ENCODE measurements around the gene NAALADL2.
"Not testable (repeated sequence)": the region's sequence is repeated elsewhere in the genome, so short reads cannot be mapped to it uniquely, and the experiment has no call there.

Gene NAALADL2

DNA sequence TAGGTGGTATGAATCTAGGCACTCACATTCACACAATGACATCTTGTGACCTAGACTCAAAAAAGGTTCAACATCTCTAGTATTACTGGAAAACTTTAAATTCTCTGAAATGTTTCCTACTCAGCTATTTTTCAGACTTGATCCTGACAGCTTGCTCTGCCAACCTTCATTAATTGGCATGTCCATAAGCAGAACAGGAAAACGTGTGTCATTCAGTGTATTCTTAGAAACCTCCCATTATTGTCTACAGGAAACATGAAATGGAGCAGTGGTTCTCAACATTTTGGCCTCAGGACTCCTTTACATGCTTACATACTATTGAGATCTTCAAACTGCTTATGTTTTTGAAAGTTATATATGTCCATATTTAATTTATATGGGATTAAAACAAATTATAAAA, 363.2 kb downstream of the NAALADL2 start:
- DNase-seq: no peak

DNA sequence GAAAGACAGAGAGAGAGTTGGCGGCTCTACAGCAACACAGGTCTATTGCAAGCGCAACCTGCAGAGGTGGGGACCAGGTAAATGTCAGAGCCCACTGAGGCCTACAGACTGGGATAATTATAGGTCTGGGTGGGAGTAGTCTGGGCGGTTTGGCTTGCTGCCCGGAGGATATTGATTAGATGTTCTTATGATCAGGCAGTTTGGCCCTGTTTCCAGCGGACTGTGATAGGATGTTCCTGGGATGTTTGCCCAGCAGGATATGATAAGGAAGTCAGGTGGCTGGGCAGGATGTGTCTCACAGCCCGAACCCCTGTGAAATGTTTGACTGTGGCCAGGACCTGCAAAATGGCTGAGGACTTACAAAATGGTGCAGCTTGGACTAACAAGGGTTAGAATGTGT, 364.9 kb downstream of the NAALADL2 start:
- DNase-seq: no peak

DNA sequence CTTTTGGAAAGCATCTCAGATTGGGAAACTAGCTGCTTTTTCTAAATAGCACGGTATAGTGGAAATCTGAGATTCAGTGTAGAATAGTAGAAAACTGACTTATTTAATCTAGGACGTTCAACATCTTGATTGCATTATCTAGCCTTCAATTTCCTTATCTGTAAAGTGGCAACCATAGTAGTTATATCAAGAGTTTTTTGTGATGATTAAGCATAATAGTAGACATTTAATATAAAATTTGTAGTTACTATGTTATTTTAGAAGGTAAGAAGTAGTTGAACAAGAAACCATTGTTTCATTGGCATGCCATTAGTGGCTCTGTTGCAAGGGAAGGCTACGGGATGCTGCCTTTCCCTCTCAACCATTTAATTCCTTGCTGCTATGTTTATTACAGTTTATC, 367.3 kb downstream of the NAALADL2 start:
- no peak for DNase-seq

DNA sequence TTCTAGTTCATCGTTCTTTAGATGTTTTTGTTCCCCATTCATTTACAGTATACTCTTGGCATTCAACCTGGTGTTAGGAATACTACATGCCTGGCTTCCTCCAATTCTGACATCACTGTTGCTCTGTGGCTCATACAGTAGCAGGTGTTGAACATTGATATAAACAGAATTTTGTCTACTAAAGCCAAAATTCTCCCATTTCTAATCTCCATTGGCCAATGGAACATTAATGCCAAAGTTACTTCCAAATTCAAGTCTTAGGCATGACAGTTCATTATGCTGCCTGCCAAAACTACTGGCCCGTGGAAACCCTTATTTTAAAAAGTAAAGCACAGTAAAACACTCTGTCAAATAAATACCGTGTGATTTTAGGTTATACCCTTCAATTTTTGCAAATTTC, 368.0 kb downstream of the NAALADL2 start:
- no peak for DNase-seq

DNA sequence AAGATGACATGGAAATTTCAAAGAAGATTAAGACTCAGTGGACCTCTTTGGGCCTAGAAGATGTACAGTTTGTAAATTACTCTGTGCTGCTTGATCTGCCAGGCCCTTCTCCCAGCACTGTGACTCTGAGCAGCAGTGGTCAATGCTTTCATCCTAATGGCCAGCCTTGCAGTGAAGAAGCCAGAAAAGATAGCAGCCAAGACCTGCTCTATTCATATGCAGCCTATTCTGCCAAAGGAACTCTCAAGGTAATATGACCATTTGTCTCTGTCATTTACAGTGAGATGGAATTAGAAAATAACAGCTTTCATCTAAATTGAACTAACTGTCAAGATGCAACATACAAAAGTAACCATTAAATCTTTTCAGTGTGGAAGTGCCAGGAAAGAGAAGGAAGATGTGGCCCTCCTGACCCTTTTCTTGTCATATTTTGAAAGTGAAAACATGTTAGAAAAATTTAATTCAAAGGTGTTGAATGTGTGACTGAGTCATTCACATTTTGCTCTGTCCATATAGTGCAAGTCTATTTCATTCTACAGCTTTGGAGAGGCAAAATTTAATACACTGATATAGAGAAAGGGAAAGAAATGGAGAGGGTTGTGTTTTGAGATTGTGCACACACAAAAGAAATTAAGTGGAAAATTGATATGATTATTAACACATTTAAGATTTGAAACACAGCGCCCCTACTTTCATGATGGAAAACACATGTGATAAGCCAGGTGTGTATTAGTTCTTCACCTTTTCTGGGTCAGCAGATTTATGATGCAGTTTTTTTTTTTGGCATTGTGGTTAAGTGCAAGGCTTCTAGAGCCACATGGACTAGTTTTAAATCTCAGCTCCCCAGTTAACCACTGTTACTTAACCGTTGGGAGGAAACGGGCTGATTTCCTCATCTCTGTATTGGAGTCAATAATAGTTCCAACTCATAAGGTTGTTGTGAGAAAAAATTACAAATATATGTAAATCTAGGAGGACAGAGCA, 375.1 kb downstream of the NAALADL2 start:
- no peak for DNase-seq

DNA sequence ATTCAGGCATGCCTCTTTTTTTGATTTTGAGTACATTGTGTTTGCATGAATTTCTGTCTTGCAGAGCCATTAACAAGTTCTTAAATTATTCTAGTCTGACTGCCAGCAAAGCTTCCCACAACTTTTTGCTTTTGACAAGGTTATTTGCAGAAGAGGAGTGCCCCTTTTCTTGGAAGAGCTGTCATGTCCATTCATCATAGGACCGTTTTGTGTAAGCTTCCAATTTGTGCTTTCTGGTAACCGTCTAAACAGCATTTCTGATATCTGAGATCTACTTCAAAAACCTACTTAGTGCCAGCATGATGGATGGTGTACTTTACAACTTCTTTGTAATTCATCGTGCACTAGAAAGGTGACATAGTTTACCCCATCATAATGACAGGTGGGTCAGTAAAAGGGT, 379.7 kb downstream of the NAALADL2 start:
- DNase-seq: no peak

DNA sequence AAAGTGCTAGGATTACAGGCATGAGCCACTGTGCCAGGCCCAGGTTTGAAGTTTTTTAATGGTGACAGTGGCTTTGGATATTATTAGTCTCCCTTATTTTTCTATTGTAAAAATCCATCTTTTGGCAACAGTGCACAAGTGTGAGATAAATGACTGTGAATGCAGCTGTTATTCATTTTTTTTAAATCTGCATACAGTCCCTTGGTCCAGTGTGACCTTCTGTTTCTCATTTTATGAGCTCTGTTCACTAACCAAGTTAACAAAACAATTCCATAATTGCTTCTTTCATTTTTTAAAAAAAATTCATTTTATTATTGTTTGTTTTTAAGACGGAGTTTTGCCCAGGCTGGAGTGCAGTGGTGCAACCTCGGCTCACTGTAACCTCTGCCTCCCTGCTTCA, 381.8 kb downstream of the NAALADL2 start:
- DNase-seq: no peak

DNA sequence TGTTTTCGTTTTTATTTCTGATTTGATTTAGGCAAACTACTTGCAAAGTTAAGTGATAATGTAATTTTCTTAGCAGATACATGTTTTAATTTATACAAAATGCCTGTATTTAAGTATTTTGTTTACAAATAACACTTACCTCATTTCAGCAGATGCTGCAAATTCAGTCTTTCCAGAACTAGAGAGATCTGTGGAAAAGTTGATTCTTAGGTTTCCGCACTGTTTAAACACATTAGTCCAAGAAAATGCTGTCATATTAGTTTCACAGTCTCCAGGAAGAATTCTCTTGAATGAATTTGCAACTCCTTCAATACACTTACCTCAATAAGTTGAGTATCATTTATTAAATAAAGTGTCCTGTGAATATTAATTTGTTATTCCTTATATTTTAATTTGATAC, 383.1 kb downstream of the NAALADL2 start:
- DNase-seq: no peak

DNA sequence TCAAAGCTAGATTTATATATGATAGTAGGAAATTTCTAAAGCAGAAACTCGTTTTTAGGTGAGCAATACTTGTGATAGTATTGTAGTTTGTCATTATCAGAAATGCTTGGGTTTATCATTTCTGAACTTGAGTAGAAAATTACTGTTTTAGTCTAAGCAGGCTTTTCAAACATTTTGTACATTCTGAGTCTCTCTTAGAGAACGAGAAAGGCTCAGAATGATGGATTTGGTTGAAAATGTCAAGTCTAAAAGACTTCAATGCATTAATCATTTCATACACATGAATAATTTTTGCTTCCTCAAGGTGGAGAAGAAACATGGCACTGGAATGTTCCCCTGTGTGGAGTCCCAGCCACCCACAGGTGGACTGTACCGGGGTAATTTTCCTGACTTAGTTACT, 387.1 kb downstream of the NAALADL2 start:
- no peak for DNase-seq

DNA sequence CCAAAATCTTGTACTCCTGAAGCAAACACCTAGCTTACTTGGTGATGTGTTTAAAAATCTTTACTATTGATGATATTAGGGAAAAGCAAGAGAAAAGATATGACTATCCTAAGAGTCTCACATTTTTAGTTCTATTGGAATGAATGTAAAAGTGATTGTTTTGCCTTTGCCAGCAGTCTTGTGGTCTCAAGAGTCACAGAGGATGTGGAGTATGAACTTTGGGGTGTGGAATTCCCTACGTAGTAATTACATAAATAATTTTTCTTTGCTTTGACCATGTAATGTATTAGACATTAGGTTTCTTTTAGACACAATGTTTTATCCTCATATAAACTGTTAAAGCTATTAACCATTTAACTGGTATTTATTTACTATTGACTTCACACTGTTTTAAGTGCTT, 387.6 kb downstream of the NAALADL2 start:
- DNase-seq: no peak

DNA sequence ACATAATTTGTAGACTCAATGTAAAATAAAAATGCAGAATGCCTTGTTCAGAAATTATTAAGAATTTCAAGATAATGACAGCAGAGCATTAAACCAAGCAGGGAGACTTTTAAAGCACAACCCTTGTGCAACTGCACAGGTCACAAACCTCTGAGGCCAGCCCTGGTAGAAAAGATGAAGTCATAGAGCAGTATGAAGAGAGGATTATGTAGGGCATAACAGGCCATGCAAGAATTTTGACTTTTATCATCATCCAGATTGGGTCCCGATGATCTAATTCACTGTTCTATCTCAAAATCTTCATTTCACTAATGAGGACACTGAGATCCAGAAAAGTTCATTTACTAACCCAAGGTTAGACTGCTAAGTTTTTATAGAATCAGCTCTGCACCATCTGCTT, 388.5 kb downstream of the NAALADL2 start:
- no peak for DNase-seq

DNA sequence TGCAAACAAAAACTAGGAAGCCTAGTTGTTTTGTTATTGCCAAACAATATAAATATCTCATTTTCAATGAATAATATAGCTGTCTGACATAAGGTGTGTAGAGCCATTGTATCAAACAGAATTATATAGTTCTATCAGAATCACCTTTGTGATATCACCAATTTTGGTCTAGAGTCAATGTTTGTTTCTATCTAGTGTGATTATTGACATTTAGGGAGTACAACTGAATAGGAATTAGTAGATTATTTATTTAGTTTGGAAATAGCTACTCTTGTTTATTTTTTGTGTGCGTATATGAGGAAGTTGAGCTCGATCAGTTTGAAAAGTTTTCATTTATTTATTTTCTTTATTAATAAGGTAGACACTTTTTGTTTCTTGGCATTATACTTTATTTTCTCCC, 389.7 kb downstream of the NAALADL2 start:
- no peak for DNase-seq

DNA sequence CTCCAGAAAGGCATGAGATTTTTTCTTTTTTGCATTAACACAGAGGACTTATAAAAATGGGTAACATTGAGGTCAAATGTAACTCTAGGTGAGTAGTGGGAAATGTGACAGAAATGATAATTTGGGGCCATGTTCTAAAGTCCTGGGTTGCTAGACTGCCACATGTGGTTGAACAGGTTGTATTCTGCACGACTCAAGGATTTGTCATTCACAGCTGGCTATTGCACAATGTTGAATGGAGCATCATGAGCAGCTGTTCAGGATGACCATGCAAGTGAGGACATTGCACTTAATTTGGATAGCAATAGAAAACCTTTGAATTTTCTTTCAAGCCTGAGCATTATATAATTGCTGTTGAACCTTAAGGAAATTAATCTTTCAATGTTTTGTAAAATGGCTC, 396.6 kb downstream of the NAALADL2 start:
- no peak for DNase-seq

DNA sequence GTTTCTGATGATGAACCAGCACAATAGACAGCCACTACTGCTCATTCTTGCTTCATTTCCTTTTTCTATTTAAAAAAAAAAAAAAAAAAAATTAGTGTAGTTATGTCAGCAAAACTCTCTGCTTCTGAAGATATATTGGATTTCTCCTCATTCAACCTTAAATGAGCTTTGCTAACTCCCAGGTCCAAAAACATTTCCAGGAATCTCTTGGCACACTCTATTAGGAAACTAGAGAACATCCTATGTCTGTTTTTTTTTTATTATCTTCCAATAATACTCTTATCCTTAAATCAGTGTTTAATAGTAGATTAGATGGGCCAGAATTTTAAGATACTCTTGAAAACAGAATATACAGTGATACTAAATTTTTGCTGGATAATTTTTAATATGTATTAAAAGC, 398.0 kb downstream of the NAALADL2 start:
- DNase-seq: no peak

DNA sequence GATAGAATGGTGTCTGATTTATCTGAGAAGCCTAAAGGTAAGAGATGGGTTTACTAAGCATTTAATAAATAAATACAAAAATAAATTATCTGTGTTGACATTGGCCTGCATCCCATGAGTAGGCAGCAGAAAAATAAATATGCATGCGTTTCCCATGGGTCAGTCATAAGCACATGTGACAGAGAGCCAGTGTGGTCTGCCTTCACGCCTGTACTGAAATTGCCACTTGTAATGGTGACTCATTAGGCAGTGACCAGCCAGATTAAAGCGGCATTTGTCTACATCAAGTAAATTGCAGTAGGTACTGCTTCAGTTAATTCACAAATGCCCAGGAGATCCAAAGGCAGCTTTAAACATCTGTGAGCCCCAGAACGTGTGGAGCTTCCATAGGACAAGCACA, 399.6 kb downstream of the NAALADL2 start:
- DNase-seq: no peak

DNA sequence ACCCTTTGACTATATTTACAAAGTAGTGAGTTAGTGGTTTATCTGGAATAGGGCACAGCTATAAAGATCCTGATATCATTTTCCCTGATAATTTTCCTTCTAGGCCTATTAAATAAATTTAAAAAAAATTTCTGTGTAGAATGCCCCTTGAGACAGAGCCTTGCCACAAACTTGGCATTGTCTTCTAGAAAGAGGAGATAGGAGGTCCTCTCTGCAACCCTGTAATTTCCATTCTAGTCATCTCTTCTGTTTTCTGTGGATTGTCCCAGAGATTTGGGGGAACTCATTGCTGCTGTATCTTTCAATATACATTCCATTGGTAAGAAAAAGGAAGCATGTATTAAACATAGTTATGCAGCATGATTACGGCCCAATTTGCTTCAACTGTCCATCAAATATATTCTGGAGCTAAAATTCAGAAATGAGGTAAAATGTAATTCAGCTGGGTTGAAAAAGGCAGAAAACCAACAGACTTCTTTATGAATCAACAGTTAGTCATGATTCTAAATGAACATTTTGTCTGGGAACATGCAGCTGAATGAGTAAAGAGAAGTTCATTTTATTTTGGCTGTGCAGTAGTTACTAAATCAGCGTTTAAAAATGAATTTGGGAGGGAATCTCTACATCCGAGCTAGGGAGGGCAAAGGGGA, 401.1 kb downstream of the NAALADL2 start:
- DNase-seq: no peak

DNA sequence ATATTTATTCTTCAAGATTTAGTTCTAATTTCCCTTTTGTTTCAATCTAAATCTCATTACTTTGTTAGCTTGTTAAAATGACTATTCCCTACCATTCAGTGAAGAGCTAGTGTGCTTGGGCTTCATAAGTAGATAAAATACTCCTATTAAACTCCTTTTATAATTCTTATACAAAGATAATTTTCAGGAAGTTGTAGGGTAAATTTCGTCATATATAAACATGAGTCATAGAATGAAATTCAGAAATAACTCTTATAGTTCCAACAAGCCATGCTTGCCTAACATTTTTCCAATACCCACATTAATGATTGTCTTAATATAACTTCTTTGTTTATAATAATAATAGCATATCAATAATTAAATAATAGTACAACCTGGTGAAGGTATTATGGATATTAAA, 407.3 kb downstream of the NAALADL2 start:
- no peak for DNase-seq

DNA sequence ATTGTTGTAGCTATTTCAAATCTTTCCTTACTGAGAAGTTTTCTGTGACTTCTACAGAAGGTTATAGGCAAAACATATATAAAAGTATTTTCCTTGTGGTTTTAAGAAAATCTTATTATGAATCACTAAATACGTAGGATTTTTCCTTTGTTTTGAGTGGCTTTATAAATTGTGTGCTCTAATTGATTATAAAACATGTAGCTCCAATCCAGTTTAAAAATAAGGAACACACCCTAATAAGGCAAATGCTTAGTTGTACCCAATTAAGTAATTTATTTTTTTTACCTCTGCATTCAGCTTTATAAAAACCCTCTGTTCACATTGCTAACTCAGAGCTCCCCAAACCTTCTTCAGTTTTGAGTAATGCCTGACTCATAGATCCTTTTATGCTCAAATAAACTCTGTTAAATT, 408.0 kb downstream of the NAALADL2 start:
- no peak for DNase-seq

DNA sequence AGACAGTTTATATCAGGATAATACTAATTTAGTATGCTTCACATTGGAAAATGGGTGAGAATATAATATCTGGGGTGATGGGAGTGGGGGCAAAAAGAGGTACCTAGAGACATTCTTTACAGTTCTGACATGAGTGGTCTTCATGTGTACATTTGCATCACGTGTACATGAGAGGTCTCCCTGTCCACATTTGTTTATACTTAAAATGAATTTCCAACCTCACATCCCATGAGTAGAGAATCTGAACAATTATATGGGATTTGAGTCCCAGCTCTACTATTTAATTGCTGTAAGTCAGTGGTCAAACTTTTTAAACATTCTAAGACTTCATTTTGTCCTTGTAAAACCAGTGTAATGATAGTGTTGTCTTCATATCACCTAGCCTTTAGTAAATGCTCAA, 408.4 kb downstream of the NAALADL2 start:
- DNase-seq: no peak

DNA sequence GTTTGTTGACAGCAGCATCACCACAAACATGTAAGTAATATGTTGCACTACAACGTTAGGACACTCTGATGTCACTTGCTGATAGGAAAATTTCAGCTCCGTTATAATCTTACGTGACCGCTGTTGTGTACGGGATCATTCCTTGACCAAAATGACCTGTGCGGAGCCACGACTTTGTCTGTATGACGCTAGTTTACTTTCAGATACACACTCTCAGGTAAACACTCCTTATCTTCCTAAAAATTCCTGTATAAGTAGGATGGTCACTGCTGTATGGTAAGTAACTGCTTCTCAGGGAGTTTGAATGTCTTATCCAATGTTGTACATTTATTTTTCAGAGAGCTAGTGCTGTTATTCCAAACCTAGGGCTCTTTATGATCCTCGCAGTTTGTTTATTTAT, 410.3 kb downstream of the NAALADL2 start:
- no peak for DNase-seq

DNA sequence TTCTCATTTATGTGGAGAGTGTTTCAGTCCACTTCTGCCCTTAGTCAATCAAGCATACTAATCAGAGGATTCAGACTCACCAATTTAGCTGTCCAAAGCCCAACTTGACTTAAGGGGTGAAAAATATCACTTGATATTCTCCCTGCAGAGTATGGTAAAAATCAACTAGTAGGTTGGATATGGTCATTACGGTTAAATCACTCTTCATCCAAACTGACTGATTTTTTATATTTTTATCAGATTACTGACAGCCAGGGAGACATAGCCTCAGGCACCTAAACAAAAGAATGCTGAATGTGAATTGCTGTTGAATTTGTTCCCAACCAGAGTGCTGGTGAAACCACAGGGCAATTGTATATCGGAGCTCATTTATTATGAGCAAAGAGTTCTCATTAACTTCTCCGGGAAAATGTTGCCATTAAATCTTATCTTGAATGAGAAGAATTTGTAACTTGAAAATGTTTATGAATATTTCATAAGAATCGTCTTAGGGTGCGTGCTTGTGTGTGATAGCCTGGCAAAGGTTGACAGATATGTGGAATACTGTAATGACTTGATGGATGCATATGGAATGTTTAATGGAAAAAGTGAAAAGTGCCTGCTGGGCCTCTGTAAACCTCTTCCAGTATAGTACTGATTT, 411.2 kb downstream of the NAALADL2 start:
- no peak for DNase-seq

DNA sequence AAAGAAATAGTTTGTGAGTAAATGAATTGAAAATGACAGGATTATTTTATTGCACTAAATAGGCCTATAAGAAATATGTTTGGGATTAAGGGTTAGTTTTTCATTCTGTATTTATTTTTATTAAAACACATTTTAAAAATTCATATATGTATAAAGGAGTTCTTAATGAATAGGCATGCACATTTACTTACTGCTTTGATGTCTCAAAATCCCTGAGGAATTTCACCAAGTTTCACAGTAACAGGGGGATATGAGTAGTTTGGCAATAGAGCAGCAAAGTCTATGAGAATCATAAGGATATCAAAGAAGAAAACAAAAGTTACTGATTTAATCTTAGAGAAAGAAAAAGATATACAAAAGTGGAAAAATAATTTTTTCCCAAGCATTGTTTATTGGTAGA, 411.7 kb downstream of the NAALADL2 start:
- no peak for DNase-seq

DNA sequence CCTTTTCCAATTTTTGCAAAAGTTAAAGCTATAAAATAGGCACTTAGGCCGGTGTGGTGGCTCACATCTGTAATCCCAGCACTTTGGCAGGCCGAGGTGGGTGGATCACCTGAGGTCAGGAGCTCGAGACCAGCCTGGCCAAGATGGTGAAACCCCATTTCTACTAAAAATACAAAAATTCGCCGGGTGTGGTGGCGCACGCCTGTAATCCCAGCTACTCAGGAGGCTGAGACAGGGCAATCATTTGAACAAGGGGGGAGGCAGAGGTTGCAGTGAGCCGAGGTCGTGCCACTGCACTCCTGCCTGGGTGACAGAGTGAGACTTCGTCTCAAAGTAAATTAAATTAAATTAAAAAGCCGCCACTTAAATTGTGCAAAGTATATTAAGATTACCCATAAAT, 412.3 kb downstream of the NAALADL2 start:
- DNase-seq: not testable (repeated sequence)

DNA sequence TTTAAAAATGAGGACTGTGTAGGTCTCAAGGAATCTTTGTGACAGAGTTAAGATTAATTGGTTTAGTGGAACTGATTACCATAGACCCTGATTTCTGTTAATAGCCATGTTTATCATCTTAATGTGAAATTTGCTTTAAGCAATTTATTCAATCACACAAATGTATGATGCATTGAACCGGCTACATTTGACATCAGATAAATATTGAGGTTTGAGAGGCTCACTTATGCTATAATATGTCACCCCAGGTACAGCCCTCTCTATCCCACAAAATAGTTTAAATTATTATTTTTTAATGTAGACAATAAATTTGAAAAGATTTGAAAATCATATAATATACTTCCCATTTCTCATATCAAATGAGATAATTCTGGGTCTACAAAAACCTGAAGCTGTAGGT, 413.3 kb downstream of the NAALADL2 start:
- DNase-seq: no peak

All from NCI-H1048 (cell line).